GM19023 (cell line): Measurements from ENCODE around the gene CHRND.
"Not testable (repeated sequence)": the region's sequence is repeated elsewhere in the genome, so short reads cannot be mapped to it uniquely, and the experiment has no call there.

Experiments used
- ATAC-seq: cut with Tn5 transposase; IDR thresholded peaks from one replicate; pipeline ENCODE4 v1.9.1; 2021; ENCODE audit warnings: mild to moderate bottlenecking, moderate library complexity; ENCODE audit not compliant: unreplicated experiment

CHRND gene

GRCh38 chr2:232524771-232525170 lies 1.2 kb upstream of the CHRND start:
- no peak for ATAC-seq

DNA sequence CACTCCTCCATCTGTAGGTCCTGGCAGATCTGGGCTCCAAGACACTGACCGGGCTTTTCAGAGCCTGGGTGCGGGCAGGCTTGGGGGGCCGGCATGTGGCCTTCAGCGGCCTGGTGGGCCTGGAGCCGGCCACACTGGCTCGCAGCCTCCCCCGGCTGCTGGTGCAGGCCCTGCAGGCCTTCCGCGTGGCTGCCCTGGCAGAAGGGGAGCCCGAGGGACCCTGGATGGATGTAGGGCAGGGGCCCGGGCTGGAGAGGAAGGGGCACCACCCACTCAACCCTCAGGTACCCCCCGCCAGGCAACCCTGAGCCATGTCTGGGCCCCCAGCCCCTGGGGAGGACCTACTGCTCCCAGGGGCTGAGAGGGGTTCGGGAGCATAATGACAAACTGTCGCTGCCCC lies 761 bp upstream of the CHRND start:
- ATAC-seq: no peak

- no peak for ATAC-seq
Measured at GRCh38 chr2:232526372-232526941, 497 bp downstream of the CHRND start.

DNA sequence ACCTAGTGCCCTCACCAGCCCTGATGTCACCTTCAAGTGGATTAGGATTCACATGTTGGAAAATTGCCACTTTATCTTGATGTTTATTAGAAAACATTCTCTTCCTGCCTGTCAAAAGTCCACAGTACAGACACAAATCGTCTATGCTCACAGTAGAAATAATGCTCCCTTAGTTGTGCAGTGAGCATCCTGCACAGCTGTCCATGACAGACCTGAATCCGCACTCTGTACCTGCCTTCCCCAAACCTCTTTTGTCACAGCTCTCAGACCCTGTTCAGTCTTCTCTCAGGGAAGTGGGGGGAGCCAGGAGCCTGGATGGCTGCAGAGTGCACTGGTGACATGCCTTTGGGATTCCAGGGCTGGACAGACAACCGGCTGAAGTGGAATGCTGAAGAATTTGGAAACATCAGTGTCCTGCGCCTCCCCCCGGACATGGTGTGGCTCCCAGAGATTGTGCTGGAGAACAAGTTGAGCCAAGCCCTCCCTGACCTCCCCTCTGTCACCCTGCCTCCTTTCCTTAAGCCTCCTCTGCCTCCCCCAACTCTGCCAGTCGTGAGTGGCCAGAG lies 2.0 kb downstream of the CHRND start:
- ATAC-seq: no peak

DNA sequence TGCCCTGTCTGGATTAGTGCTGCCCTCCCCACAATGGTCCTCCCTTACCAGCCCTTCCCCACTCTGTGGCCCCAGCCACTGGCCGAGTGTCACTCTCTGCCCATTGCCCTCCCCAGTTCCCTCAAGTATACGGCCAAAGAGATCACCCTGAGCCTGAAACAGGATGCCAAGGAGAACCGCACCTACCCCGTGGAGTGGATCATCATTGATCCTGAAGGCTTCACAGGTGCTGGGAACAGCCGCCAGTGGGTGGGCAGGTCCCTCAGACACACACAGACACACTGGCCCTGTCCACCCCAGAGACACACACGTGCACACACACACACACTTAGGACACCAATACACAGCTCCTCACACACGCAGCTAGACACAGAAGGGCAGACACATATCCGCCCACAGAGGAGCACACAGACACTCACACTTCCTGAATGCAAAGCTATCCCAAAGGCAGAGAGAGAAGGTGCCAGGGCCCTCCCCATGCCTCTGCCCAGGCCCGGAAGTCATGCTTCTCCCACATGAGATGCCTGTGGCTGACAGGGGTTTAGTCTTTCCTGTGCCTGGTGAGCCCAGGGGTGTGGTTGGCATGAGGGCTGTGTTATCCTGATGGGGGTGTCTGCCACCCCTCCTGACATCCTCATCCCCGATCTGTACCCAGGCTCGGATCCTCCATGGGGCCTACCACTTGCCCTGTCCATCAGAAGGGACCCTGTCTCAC lies 2.9 kb downstream of the CHRND start:
- no peak for ATAC-seq

DNA sequence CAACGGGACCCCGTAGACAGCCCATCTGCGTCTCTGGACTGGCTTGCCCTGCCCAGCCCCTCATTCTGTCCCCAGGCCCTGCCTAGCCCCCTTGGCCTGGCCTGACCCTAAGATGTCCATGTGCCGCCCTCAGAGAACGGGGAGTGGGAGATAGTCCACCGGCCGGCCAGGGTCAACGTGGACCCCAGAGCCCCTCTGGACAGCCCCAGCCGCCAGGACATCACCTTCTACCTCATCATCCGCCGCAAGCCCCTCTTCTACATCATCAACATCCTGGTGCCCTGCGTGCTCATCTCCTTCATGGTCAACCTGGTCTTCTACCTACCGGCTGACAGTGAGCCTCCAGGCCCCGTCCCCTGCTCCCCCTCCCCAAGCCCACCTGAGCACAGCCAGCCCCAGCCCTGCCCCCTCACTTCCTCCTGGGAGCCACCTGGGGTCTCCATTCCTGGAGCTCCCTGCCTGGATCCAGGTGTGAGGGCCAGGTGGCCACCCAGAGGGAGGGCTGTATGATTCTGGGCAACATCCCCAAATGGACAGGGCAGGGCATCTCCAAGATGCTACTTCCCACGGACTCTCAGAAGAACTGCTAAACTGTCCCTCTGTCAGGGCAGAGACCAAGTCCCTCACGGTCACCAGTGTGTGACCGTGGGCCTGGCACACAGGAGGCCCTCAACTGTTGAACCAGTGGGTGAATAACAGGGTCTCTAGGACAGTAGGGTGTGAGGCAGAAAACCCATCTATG lies 4.0 kb downstream of the CHRND start:
- ATAC-seq: no peak

- no peak for ATAC-seq
Measured at GRCh38 chr2:232530626-232531260, 4.8 kb downstream of the CHRND start.

GRCh38 chr2:232532419-232532818 lies 6.5 kb downstream of the CHRND start:
- no peak for ATAC-seq

DNA sequence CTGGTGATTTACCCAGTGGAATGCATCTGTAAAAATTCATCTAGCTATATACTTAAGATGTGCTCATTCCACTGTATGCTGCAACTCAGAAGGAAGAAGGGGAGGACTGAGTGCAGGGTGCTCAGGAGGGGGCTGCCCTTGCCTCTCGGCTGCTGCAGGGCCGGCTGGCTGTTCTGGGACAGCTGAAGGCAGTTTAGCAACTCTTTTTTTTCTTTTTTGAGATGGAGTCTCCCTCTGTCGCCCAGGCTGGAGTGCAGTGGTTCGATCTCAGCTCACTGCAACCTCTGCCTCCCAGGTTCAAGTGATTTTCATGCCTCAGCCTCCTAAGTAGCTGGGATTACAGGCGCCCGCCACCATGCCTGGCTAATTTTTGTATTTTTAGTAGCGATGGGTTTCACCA lies 6.9 kb downstream of the CHRND start:
- not testable (repeated sequence) for ATAC-seq

GRCh38 chr2:232533944-232534710 lies 8.2 kb downstream of the CHRND start:
- no peak for ATAC-seq

DNA sequence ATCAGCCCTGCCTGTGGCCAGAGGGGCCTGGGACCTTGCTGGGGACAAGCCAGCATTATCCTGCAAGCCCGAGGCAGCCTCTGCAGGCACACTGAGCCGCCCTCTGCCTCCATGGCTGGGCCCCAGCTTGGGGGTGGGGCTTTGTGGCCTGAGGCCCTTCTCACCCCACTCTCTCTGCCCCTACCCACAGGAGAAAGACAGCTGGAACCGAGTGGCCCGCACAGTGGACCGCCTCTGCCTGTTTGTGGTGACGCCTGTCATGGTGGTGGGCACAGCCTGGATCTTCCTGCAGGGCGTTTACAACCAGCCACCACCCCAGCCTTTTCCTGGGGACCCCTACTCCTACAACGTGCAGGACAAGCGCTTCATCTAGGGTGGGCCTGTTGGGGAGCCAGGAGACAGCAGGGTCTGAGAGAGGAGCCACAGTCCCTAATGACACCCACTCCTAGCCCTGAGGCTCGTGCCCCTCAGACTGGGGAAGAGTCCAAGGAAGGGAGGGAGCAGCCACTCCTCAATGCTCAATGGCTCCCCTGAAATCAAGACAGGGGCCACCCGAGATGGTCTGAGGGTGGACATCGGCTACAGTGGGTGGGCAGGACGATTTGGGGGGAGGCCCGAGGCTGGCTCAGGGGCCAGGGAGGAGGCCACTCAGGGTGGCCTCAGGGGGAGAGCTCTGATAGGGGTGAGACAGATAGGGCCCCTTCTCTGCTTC lies 9.1 kb downstream of the CHRND start:
- no peak for ATAC-seq

GRCh38 chr2:232535761-232536530 lies 10.0 kb downstream of the CHRND start:
- no peak for ATAC-seq

DNA sequence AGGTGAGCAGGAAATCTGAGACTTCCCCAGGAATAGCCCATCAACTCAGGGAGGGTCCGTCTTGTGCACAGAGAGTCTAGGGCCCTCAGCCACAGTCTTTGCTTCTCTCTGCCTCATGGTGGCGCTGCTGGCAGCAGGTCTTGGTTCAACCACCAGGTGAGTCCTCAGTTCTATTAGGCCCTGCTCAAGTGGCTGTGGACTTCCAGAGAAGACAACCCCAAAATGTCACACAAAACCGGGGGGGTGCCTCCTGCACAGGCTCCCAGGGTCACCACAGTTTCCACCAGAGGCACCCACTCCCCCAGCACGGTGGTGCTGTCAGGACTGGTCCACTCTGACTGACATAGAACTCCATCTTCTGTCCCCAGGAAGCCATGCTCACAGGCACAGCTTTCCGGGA lies 11.1 kb downstream of the CHRND start:
- no peak for ATAC-seq

DNA sequence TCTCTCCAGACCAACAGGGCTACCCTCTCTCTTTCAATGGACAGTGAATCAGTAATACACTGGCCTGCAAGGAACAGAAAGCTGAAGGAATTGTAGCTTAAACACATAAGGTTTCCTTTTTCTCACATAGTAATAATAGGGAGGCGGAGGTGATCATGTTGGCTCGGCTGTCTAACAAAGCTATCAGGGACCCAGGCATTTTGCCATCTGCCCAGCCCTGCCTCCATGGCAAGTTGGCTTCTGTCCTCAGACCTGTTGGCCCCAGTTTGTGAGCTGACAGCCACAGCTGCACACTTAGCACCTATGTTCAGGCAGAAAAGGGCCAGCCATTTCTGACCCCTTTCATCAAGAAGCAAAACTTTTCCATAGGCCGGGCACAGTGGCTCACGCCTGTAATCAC lies 11.5 kb downstream of the CHRND start:
- ATAC-seq: no peak

DNA sequence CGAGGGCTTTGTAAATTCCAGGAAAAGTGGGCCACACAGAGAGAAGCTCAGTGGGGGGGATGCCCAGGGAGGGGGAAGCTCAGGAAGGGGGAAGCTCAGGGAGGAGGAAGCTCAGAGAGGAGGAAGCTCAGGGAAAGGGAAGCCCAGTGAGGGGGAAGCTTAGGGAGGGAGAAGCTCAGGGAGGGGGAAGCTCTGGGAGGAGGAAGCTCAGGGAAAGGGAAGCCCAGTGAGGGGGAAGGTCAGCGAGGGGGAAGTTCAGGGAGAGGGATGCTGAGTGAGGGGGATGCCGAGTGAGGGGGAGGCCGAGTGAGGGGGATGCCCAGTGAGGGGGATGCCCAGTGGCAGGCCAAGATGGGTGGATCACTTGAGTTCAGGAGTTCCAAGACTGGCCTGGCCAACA lies 12.7 kb downstream of the CHRND start:
- ATAC-seq: no peak

DNA sequence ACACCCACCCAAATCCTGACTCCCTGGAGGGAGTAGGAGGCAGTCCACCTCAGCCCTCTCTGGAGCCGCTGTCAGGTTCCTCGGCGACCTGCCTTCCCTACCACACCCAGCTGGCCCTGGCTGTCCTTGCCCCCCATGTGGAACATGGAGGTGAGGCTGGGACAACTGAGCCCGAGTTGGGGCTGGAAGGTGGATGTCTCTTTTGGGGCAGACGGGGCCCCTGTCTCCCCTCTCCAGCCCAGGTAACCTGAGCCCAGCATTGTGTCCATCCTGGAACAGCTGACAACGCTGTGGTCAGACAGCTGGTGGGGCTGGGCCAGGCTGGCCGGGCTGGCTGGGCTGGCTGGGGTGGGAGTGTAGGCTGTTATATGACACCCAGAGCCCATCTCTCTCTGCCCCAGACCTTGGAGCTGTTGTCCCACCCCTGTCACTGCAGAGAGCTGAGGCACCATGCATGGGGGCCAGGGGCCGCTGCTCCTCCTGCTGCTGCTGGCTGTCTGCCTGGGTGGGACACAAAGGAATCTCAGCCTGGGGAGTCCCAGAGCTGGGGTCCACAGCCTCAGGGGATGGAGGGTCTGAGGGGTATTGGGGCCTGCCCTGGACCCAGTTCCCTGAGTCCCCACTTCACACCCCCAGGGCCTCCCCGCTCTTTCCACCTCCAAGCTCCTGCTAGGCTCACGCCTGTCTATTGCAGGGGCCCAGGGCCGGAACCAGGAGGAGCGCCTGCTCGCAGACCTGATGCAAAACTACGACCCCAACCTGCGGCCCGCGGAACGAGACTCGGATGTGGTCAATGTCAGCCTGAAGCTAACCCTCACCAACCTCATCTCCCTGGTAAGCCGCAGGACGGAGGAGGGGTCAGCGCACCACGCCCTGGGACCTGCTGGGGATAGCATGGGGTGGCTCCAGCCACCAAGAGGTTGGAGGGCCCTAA lies 13.6 kb downstream of the CHRND start, which contains the start of gene CHRNG:
TSS of gene CHRNG (plus strand) at position 395 of the 934 bp plus-strand sequence. CDS start at position 451, 56 bp downstream.
- ATAC-seq: no peak

DNA sequence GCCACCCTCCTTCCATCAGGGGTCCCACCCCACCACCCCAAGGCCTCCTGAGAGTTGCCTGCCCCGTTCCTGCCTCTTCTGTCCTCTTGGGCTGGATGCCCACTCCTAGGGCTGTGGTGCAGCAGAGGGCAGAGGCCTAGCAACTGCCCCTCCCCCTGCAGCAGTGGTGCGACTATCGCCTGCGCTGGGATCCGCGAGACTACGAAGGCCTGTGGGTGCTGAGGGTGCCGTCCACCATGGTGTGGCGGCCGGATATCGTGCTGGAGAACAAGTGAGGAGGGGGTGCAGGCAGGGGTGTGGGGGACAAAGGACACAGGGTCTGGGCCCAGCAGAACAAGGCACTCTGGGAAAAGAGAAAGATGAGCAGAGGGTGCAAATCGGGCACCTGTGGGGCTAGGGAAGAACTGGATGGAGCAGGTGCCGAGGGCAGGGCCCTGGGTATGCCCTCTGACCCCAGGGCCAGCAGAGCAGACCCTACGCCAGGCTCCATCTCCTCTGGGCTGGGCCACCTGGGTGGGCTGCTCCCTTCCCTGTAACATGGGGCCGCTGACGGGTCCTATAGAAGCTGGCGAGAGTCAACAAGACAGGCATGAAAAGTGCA lies 14.6 kb downstream of the CHRND start:
- no peak for ATAC-seq
